ENCODE results near the gene VRK1. TPM values are rescaled to one million over a fixed set of nuclear protein-coding genes. Genes with fewer than 3 reads are reported as not detected.

The VRK1 gene
- 30.1 TPM for total RNA-seq
- polyA plus RNA-seq = 10 to 100 TPM; 41.9 to 53.1 (median 46.7) TPM

- H3K36me3 Mint-ChIP-seq = no peaks in the 10 kb centered on the region
- H3K4me3 Mint-ChIP-seq = peak within 1 kb of the TSS; percentile 89 to 95 (median 92)
- H3K27me3 Mint-ChIP-seq = peaks cover 4% of the 10 kb centered on the region
- DNase-seq (peak; percentile 89 to 98 (median 92)), ATAC-seq (ENCODE audit: low read depth in 2 of 2) (peak; percentile 98 to 99)
- H3K27ac Mint-ChIP-seq = peak within 1 kb of the TSS; percentile 86 to 93 (median 89)
- no peaks in the 10 kb centered on the region for H3K9me3 Mint-ChIP-seq
- Histone ChIP-seq H3K27me3 (ENCODE audit: control insufficient read depth, insufficient read depth, low read length) (no peaks in the 10 kb centered on the region), H3K4me3 (ENCODE audit: low read depth, low read length) (peak within 1 kb of the TSS; percentile 84), H3K4me1 (ENCODE audit: control insufficient read depth, insufficient read depth, low read length, poor library complexity, severe bottlenecking) (peaks cover 15% of the 10 kb centered on the region), H3K36me3 (ENCODE audit: control insufficient read depth, insufficient read depth, low read length) (no peaks in the 10 kb centered on the region), H3K27ac (ENCODE audit: insufficient read depth, low read length, poor library complexity, severe bottlenecking) (peak within 1 kb of the TSS; percentile 77), H3K9me3 (ENCODE audit: control insufficient read depth in 2 of 2, low read length in 2 of 2) (no peaks in the 10 kb centered on the region)
- peaks cover 15 to 29% (median 26%) of the 10 kb centered on the region in 4 donors for H3K4me1 Mint-ChIP-seq
Measured at GRCh38 chr14:96796851-96797581, at the start of gene VRK1. Gene VRK1, plus strand, starts transcription at chr14:96797382. Its CDS starts 36,090 bp downstream, at chr14:96833472.

GRCh38 chr14:96747608-96748007, 49.6 kb upstream of the VRK1 start:
- Histone ChIP-seq H3K9me3 (ENCODE audit: control insufficient read depth in 2 of 2, low read length in 2 of 2) (no peaks in the 10 kb centered on the region), H3K4me1 (ENCODE audit: control insufficient read depth, insufficient read depth, low read length, poor library complexity, severe bottlenecking) (no peaks in the 10 kb centered on the region), H3K36me3 (ENCODE audit: control insufficient read depth, insufficient read depth, low read length) (no peaks in the 10 kb centered on the region), H3K27ac (ENCODE audit: insufficient read depth, low read length, poor library complexity, severe bottlenecking) (no peak overlapping the region), H3K27me3 (ENCODE audit: control insufficient read depth, insufficient read depth, low read length) (peaks cover 13% of the 10 kb centered on the region), H3K4me3 (ENCODE audit: low read depth, low read length) (no peak overlapping the region)
- H3K36me3 Mint-ChIP-seq = no peaks in the 10 kb centered on the region
- H3K4me1 Mint-ChIP-seq = peaks cover 0 to 9% (median 0%) of the 10 kb centered on the region in 4 donors
- peaks cover 48% of the 10 kb centered on the region for H3K27me3 Mint-ChIP-seq
- peaks cover 0 to 2% (median 0%) of the 10 kb centered on the region in 7 donors for H3K9me3 Mint-ChIP-seq
- ATAC-seq (ENCODE audit: low read depth in 2 of 2) (no peak), DNase-seq (no peak)
- no peak overlapping the region for H3K4me3 Mint-ChIP-seq
- H3K27ac Mint-ChIP-seq = no peak overlapping the region

GRCh38 chr14:96748362-96748761, 48.8 kb upstream of the VRK1 start:
- Mint-ChIP-seq H3K36me3 (no peaks in the 10 kb centered on the region), H3K27me3 (peaks cover 41% of the 10 kb centered on the region), H3K27ac (no peak overlapping the region), H3K4me3 (no peak overlapping the region), H3K4me1 (peaks cover 0 to 9% (median 0%) of the 10 kb centered on the region in 4 donors), H3K9me3 (peaks cover 0 to 2% (median 0%) of the 10 kb centered on the region in 7 donors)
- Histone ChIP-seq H3K9me3 (ENCODE audit: control insufficient read depth in 2 of 2, low read length in 2 of 2) (no peaks in the 10 kb centered on the region), H3K4me3 (ENCODE audit: low read depth, low read length) (no peak overlapping the region), H3K27ac (ENCODE audit: insufficient read depth, low read length, poor library complexity, severe bottlenecking) (no peak overlapping the region), H3K27me3 (ENCODE audit: control insufficient read depth, insufficient read depth, low read length) (peaks cover 8% of the 10 kb centered on the region), H3K36me3 (ENCODE audit: control insufficient read depth, insufficient read depth, low read length) (no peaks in the 10 kb centered on the region), H3K4me1 (ENCODE audit: control insufficient read depth, insufficient read depth, low read length, poor library complexity, severe bottlenecking) (no peaks in the 10 kb centered on the region)
- ATAC-seq (ENCODE audit: low read depth in 2 of 2) (no peak), DNase-seq (no peak)

- no peak for ATAC-seq (ENCODE audit: low read depth in 2 of 2)
- no peak overlapping the region for H3K27ac Mint-ChIP-seq
Measured at GRCh38 chr14:96751505-96751904, 45.7 kb upstream of the VRK1 start.

GRCh38 chr14:96752125-96752524, 45.1 kb upstream of the VRK1 start:
- DNase-seq = no peak
- no peak for ATAC-seq (ENCODE audit: low read depth in 2 of 2)
- Histone ChIP-seq H3K27ac (ENCODE audit: insufficient read depth, low read length, poor library complexity, severe bottlenecking) (no peak overlapping the region), H3K9me3 (ENCODE audit: control insufficient read depth in 2 of 2, low read length in 2 of 2) (no peaks in the 10 kb centered on the region), H3K27me3 (ENCODE audit: control insufficient read depth, insufficient read depth, low read length) (peaks cover 4% of the 10 kb centered on the region), H3K4me1 (ENCODE audit: control insufficient read depth, insufficient read depth, low read length, poor library complexity, severe bottlenecking) (no peaks in the 10 kb centered on the region), H3K4me3 (ENCODE audit: low read depth, low read length) (no peak overlapping the region), H3K36me3 (ENCODE audit: control insufficient read depth, insufficient read depth, low read length) (no peaks in the 10 kb centered on the region)
- Mint-ChIP-seq H3K9me3 (no peaks in the 10 kb centered on the region), H3K4me1 (no peaks in the 10 kb centered on the region), H3K27me3 (peaks cover 9% of the 10 kb centered on the region), H3K4me3 (no peak overlapping the region), H3K36me3 (no peaks in the 10 kb centered on the region), H3K27ac (no peak overlapping the region)

More at GRCh38 chr14:96751505-96751904, 45.7 kb upstream of the VRK1 start:
- no peak overlapping the region for H3K27ac ChIP-seq (ENCODE audit: insufficient read depth, low read length, poor library complexity, severe bottlenecking)
- no peaks in the 10 kb centered on the region for H3K9me3 ChIP-seq (ENCODE audit: control insufficient read depth in 2 of 2, low read length in 2 of 2)
- Mint-ChIP-seq H3K36me3 (no peaks in the 10 kb centered on the region), H3K27me3 (peaks cover 11% of the 10 kb centered on the region), H3K4me1 (no peaks in the 10 kb centered on the region), H3K9me3 (no peaks in the 10 kb centered on the region), H3K4me3 (no peak overlapping the region)
- no peak for DNase-seq
- peaks cover 4% of the 10 kb centered on the region for H3K27me3 ChIP-seq (ENCODE audit: control insufficient read depth, insufficient read depth, low read length)
- H3K36me3 ChIP-seq (ENCODE audit: control insufficient read depth, insufficient read depth, low read length) = no peaks in the 10 kb centered on the region
- H3K4me3 ChIP-seq (ENCODE audit: low read depth, low read length) = no peak overlapping the region
- no peaks in the 10 kb centered on the region for H3K4me1 ChIP-seq (ENCODE audit: control insufficient read depth, insufficient read depth, low read length, poor library complexity, severe bottlenecking)

- no peaks in the 10 kb centered on the region for H3K4me1 Mint-ChIP-seq
- Histone ChIP-seq H3K36me3 (ENCODE audit: control insufficient read depth, insufficient read depth, low read length) (no peaks in the 10 kb centered on the region), H3K27ac (ENCODE audit: insufficient read depth, low read length, poor library complexity, severe bottlenecking) (no peak overlapping the region), H3K9me3 (ENCODE audit: control insufficient read depth in 2 of 2, low read length in 2 of 2) (no peaks in the 10 kb centered on the region), H3K27me3 (ENCODE audit: control insufficient read depth, insufficient read depth, low read length) (peaks cover 4% of the 10 kb centered on the region), H3K4me3 (ENCODE audit: low read depth, low read length) (no peak overlapping the region), H3K4me1 (ENCODE audit: control insufficient read depth, insufficient read depth, low read length, poor library complexity, severe bottlenecking) (no peaks in the 10 kb centered on the region)
- H3K27me3 Mint-ChIP-seq = peaks cover 9% of the 10 kb centered on the region
- H3K36me3 Mint-ChIP-seq = no peaks in the 10 kb centered on the region
- H3K9me3 Mint-ChIP-seq = no peaks in the 10 kb centered on the region
- DNase-seq (no peak), ATAC-seq (ENCODE audit: low read depth in 2 of 2) (no peak)
- no peak overlapping the region for H3K4me3 Mint-ChIP-seq
- no peak overlapping the region for H3K27ac Mint-ChIP-seq
Measured at GRCh38 chr14:96752594-96752993, 44.6 kb upstream of the VRK1 start.

GRCh38 chr14:96754162-96754844, 42.9 kb upstream of the VRK1 start:
- H3K4me1 ChIP-seq (ENCODE audit: control insufficient read depth, insufficient read depth, low read length, poor library complexity, severe bottlenecking) = no peaks in the 10 kb centered on the region
- no peak overlapping the region for H3K27ac Mint-ChIP-seq

More at GRCh38 chr14:96754162-96754844, 42.9 kb upstream of the VRK1 start:
- H3K36me3 Mint-ChIP-seq = no peaks in the 10 kb centered on the region
- no peak overlapping the region for H3K4me3 Mint-ChIP-seq
- DNase-seq (no peak), ATAC-seq (ENCODE audit: low read depth in 2 of 2) (no peak)
- H3K9me3 Mint-ChIP-seq = no peaks in the 10 kb centered on the region
- no peaks in the 10 kb centered on the region for H3K4me1 Mint-ChIP-seq
- H3K27ac ChIP-seq (ENCODE audit: insufficient read depth, low read length, poor library complexity, severe bottlenecking) = no peak overlapping the region
- no peaks in the 10 kb centered on the region for H3K27me3 Mint-ChIP-seq
- no peak overlapping the region for H3K4me3 ChIP-seq (ENCODE audit: low read depth, low read length)
- no peaks in the 10 kb centered on the region for H3K9me3 ChIP-seq (ENCODE audit: control insufficient read depth in 2 of 2, low read length in 2 of 2)
- peaks cover 4% of the 10 kb centered on the region for H3K27me3 ChIP-seq (ENCODE audit: control insufficient read depth, insufficient read depth, low read length)
- no peaks in the 10 kb centered on the region for H3K36me3 ChIP-seq (ENCODE audit: control insufficient read depth, insufficient read depth, low read length)
